Activated CD8-positive, alpha-beta T cell treated with anti-CD3 and anti-CD28 coated beads, Interleukin-2, amount 10 ng/mL, durations not matched to agents 7 days and 5 days (primary cell): ENCODE data around the gene NSF. TPM values are rescaled to one million over a fixed set of nuclear protein-coding genes. Genes with fewer than 3 reads are reported as not detected.
A peak's percentile ranks its signal among the peaks of the same experiment; 100 is the strongest.
"Not testable (repeated sequence)": the region's sequence is repeated elsewhere in the genome, so short reads cannot be mapped to it uniquely, and the experiment has no call there.

Experiments used
- ATAC-seq: fragments of 150-1000 bp; cut with Tn5 transposase; one replicate; pipeline ENCODE4 v1.10.0; 2021; ENCODE audit warnings: moderate library complexity
- CTCF ChIA-PET: fragments of 350-600 bp; sonication (Branson Sonifier 250); formaldehyde crosslinking; loops from one replicate; lab custom pipeline; 2021; ENCODE audit warnings: antibody characterized with exemption; lab: Charles Lee
- POLR2A ChIA-PET: fragments of 350-600 bp; sonication (Branson Sonifier 250); formaldehyde crosslinking; loops from one replicate; lab custom pipeline; 2021; ENCODE audit warnings: antibody characterized with exemption; lab: Charles Lee
- DNase-seq: peaks from one replicate; pipeline ENCODE4 v3.0.0-alpha.2; 2020
- H3K27ac Mint-ChIP-seq: one replicate; pipeline ENCODE4 v1.8.0; 2021; ENCODE audit warnings: mild to moderate bottlenecking, mixed read lengths
- H3K27me3 Mint-ChIP-seq: one replicate; pipeline ENCODE4 v1.8.0; 2021; ENCODE audit warnings: low read depth, mixed read lengths
- H3K36me3 Mint-ChIP-seq: one replicate; pipeline ENCODE4 v1.8.0; 2021; ENCODE audit warnings: low read depth, mixed read lengths
- H3K4me1 Mint-ChIP-seq: one replicate; pipeline ENCODE4 v1.8.0; 2021; ENCODE audit warnings: low read depth, mixed read lengths
- H3K4me3 Mint-ChIP-seq: one replicate; pipeline ENCODE4 v1.8.0; 2021; ENCODE audit warnings: mild to moderate bottlenecking, mixed read lengths
- H3K9me3 Mint-ChIP-seq: one replicate; pipeline ENCODE4 v1.8.0; 2022; ENCODE audit warnings: mixed read lengths; ENCODE audit not compliant: insufficient read depth
- total RNA-seq, 2 experiments: library from RNA; stranded (reverse); gene quantifications; one replicate each; pipeline ENCODE4 v1.2.3, GENCODE V29; 2021

NSF gene
- total RNA-seq, 2 experiments from 2014 or later: 52.5 to 62.8 TPM

- ChIA-PET POLR2A (no interaction called here), CTCF (no interaction called here)
- H3K4me3 Mint-ChIP-seq: no peak overlapping the region
- peaks cover 3% of the 10 kb centered on the region for H3K36me3 Mint-ChIP-seq
- no peaks in the 10 kb centered on the region for H3K9me3 Mint-ChIP-seq
- no peak overlapping the region for H3K27ac Mint-ChIP-seq
- no peak for DNase-seq
- H3K4me1 Mint-ChIP-seq: no peaks in the 10 kb centered on the region
- ATAC-seq: no peak
- H3K27me3 Mint-ChIP-seq: peaks cover 7% of the 10 kb centered on the region
Observed at GRCh38 chr17:46764000-46764708, 173.7 kb downstream of the NSF start.

- Mint-ChIP-seq H3K27ac (no peak overlapping the region), H3K4me1 (no peaks in the 10 kb centered on the region), H3K36me3 (no peaks in the 10 kb centered on the region), H3K9me3 (no peaks in the 10 kb centered on the region), H3K4me3 (no peak overlapping the region), H3K27me3 (peaks cover 10% of the 10 kb centered on the region)
- no peak for ATAC-seq
- POLR2A ChIA-PET: no interaction called here
- CTCF ChIA-PET: interaction anchor here (1.0 kb wide), 1 partner anchor 22 kb away, joined by 3 read pairs; no protein-coding TSS in a partner anchor
- DNase-seq: no peak
Observed at GRCh38 chr17:46764709-46765401, 174.4 kb downstream of the NSF start.

- Mint-ChIP-seq H3K27ac (no peak overlapping the region), H3K36me3 (no peaks in the 10 kb centered on the region), H3K9me3 (no peaks in the 10 kb centered on the region), H3K4me1 (peaks cover 5% of the 10 kb centered on the region), H3K27me3 (peaks cover 15% of the 10 kb centered on the region), H3K4me3 (no peak overlapping the region)
- POLR2A ChIA-PET: no interaction called here
- ATAC-seq (no peak), DNase-seq (no peak)
- CTCF ChIA-PET: interaction anchor here (1.0 kb wide), 1 partner anchor 23 kb away, joined by 3 read pairs; no protein-coding TSS in a partner anchor
Observed at GRCh38 chr17:46765453-46765852, 175.0 kb downstream of the NSF start.

- ChIA-PET POLR2A (no interaction called here), CTCF (no interaction called here)
- Mint-ChIP-seq H3K9me3 (no peaks in the 10 kb centered on the region), H3K27me3 (peaks cover 18% of the 10 kb centered on the region), H3K36me3 (no peaks in the 10 kb centered on the region), H3K4me3 (no peak overlapping the region), H3K27ac (no peak overlapping the region), H3K4me1 (peaks cover 10% of the 10 kb centered on the region)
- no peak for ATAC-seq
- no peak for DNase-seq
Observed at GRCh38 chr17:46766493-46767491, 176.3 kb downstream of the NSF start.

- Mint-ChIP-seq H3K27me3 (peaks cover 29% of the 10 kb centered on the region), H3K27ac (no peak overlapping the region), H3K9me3 (no peaks in the 10 kb centered on the region), H3K4me1 (peaks cover 23% of the 10 kb centered on the region), H3K4me3 (no peak overlapping the region), H3K36me3 (no peaks in the 10 kb centered on the region)
- ATAC-seq (no peak), DNase-seq (no peak)
- ChIA-PET CTCF (no interaction called here), POLR2A (no interaction called here)
Observed at GRCh38 chr17:46768540-46768870, 178.0 kb downstream of the NSF start.

GRCh38 chr17:46768896-46769295 is 178.4 kb downstream of the NSF start:
- peaks cover 27% of the 10 kb centered on the region for H3K4me1 Mint-ChIP-seq

GRCh38 chr17:46769531-46770438 is 179.3 kb downstream of the NSF start:
- H3K4me1 Mint-ChIP-seq: peaks cover 29% of the 10 kb centered on the region
- ChIA-PET POLR2A (no interaction called here), CTCF (no interaction called here)
- no peak overlapping the region for H3K27ac Mint-ChIP-seq
- peaks cover 35% of the 10 kb centered on the region for H3K27me3 Mint-ChIP-seq
- H3K9me3 Mint-ChIP-seq: no peaks in the 10 kb centered on the region
- DNase-seq (no peak), ATAC-seq (no peak)
- H3K4me3 Mint-ChIP-seq: peak overlapping the region; percentile 18
- no peaks in the 10 kb centered on the region for H3K36me3 Mint-ChIP-seq

More at GRCh38 chr17:46768896-46769295, 178.4 kb downstream of the NSF start:
- CTCF ChIA-PET, ATAC-seq, H3K36me3 Mint-ChIP-seq, H3K4me3 Mint-ChIP-seq, H3K9me3 Mint-ChIP-seq, H3K27ac Mint-ChIP-seq, DNase-seq, POLR2A ChIA-PET: not testable (repeated sequence)
- peaks cover 31% of the 10 kb centered on the region for H3K27me3 Mint-ChIP-seq

- Mint-ChIP-seq H3K4me3 (peak overlapping the region; percentile 18), H3K9me3 (no peaks in the 10 kb centered on the region), H3K4me1 (peaks cover 29% of the 10 kb centered on the region), H3K36me3 (no peaks in the 10 kb centered on the region), H3K27me3 (peaks cover 35% of the 10 kb centered on the region), H3K27ac (no peak overlapping the region)
- ATAC-seq: no peak
- ChIA-PET POLR2A (no interaction called here), CTCF (no interaction called here)
- DNase-seq: no peak
Observed at GRCh38 chr17:46770439-46770817, 180.0 kb downstream of the NSF start.

GRCh38 chr17:46770818-46771560 is 180.5 kb downstream of the NSF start:
- H3K4me3 Mint-ChIP-seq: peak overlapping the region; percentile 43
- H3K27me3 Mint-ChIP-seq: peaks cover 35% of the 10 kb centered on the region
- ATAC-seq: peak; percentile 19
- ChIA-PET POLR2A (no interaction called here), CTCF (no interaction called here)
- H3K27ac Mint-ChIP-seq: no peak overlapping the region
- no peak for DNase-seq
- no peaks in the 10 kb centered on the region for H3K36me3 Mint-ChIP-seq
- peaks cover 29% of the 10 kb centered on the region for H3K4me1 Mint-ChIP-seq
- no peaks in the 10 kb centered on the region for H3K9me3 Mint-ChIP-seq

- CTCF ChIA-PET: interaction anchor here (0.9 kb wide), 1 partner anchor 9 kb away, joined by 3 read pairs; no protein-coding TSS in a partner anchor
- ATAC-seq (peak; percentile 39), DNase-seq (no peak)
- peak overlapping the region; percentile 75 for H3K4me3 Mint-ChIP-seq
- POLR2A ChIA-PET: no interaction called here
- no peaks in the 10 kb centered on the region for H3K36me3 Mint-ChIP-seq
- H3K27ac Mint-ChIP-seq: no peak overlapping the region
- H3K4me1 Mint-ChIP-seq: peaks cover 29% of the 10 kb centered on the region
- peaks cover 36% of the 10 kb centered on the region for H3K27me3 Mint-ChIP-seq
- H3K9me3 Mint-ChIP-seq: no peaks in the 10 kb centered on the region
Observed at GRCh38 chr17:46771561-46772474, 181.3 kb downstream of the NSF start.
